OCI-LY3 (cell line): ENCODE data around the gene KCNN2.

Source experiments
- H2AFZ ChIP-seq: fragments of 200-600, 300-600 bp; shearing (Covaris generic); 2 replicates; pipeline ENCODE4 v1.6.0; 2014; ENCODE audit warnings: antibody characterized with exemption, low read depth, low read length
- H3K27ac ChIP-seq: fragments of 200-600, 300-600 bp; sonication (generic); 2 replicates; pipeline ENCODE4 v1.5.1; 2014; ENCODE audit warnings: mild to moderate bottlenecking, low read length, moderate library complexity, mixed read lengths
- H3K27me3 ChIP-seq: fragments of 200-600, 300-600 bp; sonication (generic); 2 replicates; pipeline ENCODE4 v1.6.1; 2014; ENCODE audit warnings: low read depth, low read length, mixed read lengths
- H3K36me3 ChIP-seq: fragments of 200-600, 300-600 bp; sonication (generic); replicated peaks from 2 replicates; pipeline ENCODE3; 2014; ENCODE audit warnings: low read depth, low read length, mixed read lengths
- H3K4me1 ChIP-seq: fragments of 300-600, 200-600 bp; sonication (generic); 2 replicates; pipeline ENCODE4 v1.6.1; 2014; ENCODE audit warnings: low read length, mixed read lengths
- H3K4me2 ChIP-seq: fragments of 200-600, 300-600 bp; sonication (generic); 2 replicates; pipeline ENCODE4 v1.6.1; 2014; ENCODE audit warnings: low read length, mixed read lengths
- H3K4me3 ChIP-seq: fragments of 300-600, 200-600 bp; sonication (generic); 2 replicates; pipeline ENCODE4 v1.5.1; 2014; ENCODE audit warnings: antibody characterized with exemption, mild to moderate bottlenecking, low read length, moderate library complexity
- H3K79me2 ChIP-seq: fragments of 300-600, 200-600 bp; shearing (Covaris generic); 2 replicates; pipeline ENCODE4 v1.6.1; 2014; ENCODE audit warnings: mild to moderate bottlenecking, low read length, mixed read lengths
- H3K9ac ChIP-seq: fragments of 300-600, 200-600 bp; shearing (Covaris generic); 2 replicates; pipeline ENCODE4 v1.6.0; 2014; ENCODE audit warnings: mild to moderate bottlenecking, low read length, moderate library complexity
- H3K9me3 ChIP-seq: fragments of 200-600, 300-600 bp; shearing (Covaris generic); 2 replicates; pipeline ENCODE4 v1.6.1; 2014; ENCODE audit warnings: low read length, mixed read lengths; ENCODE audit not compliant: insufficient read depth
- H4K20me1 ChIP-seq: fragments of 200-600, 300-600 bp; sonication (generic); 2 replicates; pipeline ENCODE4 v1.6.1; 2016; ENCODE audit warnings: low read length, mixed read lengths; ENCODE audit not compliant: insufficient read depth
- CTCF ChIP-seq: fragments of 200-600, 300-600 bp; sonication (generic); IDR thresholded peaks from 2 replicates; pipeline ENCODE4 v1.5.1; 2014; ENCODE audit warnings: antibody characterized with exemption, low read length, low read depth
- EZH2phosphoT487 ChIP-seq: fragments of 200-600 bp; shearing (Covaris generic); IDR thresholded peaks from 2 replicates; pipeline ENCODE4 v1.6.1; 2018; ENCODE audit warnings: antibody characterized with exemption, mixed run types, low read depth

Gene KCNN2

DNA sequence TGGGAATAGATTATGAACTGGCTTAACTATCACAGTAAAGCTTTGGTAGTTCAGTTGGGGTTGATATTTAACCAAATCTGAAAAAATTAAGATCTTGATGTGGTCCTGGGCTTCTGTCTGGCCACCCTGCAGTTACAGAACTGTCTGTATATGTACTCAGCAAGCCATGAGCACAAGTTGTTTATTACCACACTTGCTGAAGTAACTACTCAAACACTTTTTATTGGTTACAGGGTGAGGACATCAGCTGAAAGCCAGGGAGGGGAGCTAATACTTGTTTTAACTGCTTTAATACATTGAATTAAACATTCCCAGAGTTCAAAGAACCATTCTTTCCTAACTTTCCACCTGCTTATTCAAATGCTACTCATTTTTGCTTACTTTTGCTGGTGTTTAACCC lies 29.4 kb upstream of the KCNN2 start:
- H3K4me1 ChIP-seq, result peaks cover 20% of the 10 kb centered on the region
- no peak overlapping the region for H2AFZ ChIP-seq
- TF ChIP-seq CTCF (no peak), EZH2phosphoT487 (no peak)
- no peaks in the 10 kb centered on the region for H3K79me2 ChIP-seq
- no peak overlapping the region for H3K27ac ChIP-seq
- no peaks in the 10 kb centered on the region for H4K20me1 ChIP-seq
- H3K9ac ChIP-seq, result no peak overlapping the region
- H3K27me3 ChIP-seq, result no peaks in the 10 kb centered on the region
- H3K36me3 ChIP-seq, result no peaks in the 10 kb centered on the region
- H3K9me3 ChIP-seq, result no peaks in the 10 kb centered on the region
- no peak overlapping the region for H3K4me2 ChIP-seq
- no peak overlapping the region for H3K4me3 ChIP-seq

DNA sequence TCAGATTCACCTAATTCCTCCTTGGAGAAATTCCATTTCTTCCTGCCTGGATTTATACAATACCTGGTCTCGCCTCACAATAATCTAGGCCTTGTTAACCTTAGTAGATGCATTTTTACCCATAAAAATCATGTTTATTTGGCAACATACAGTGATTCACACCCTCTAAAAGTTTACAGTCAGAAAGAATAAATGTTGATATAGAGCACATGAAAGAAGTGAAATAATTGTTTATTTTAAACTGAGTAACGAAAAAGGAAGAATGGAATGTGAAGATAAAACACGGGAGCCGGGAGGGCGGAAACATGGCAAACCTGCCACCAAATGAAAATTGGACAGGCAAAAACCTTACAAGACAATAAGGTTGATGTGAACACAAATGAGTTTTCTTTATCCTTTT lies 28.9 kb upstream of the KCNN2 start:
- no peak overlapping the region for H3K9ac ChIP-seq
- H4K20me1 ChIP-seq, result no peaks in the 10 kb centered on the region
- no peak overlapping the region for H3K27ac ChIP-seq
- H2AFZ ChIP-seq, result no peak overlapping the region
- peaks cover 20% of the 10 kb centered on the region for H3K4me1 ChIP-seq
- TF ChIP-seq CTCF, result no peak
- no peak for TF ChIP-seq EZH2phosphoT487
- no peak overlapping the region for H3K4me3 ChIP-seq
- H3K9me3 ChIP-seq, result no peaks in the 10 kb centered on the region
- no peaks in the 10 kb centered on the region for H3K27me3 ChIP-seq
- H3K79me2 ChIP-seq, result no peaks in the 10 kb centered on the region
- H3K36me3 ChIP-seq, result no peaks in the 10 kb centered on the region
- no peak overlapping the region for H3K4me2 ChIP-seq

- TF ChIP-seq EZH2phosphoT487 (no peak), CTCF (no peak)
- H3K36me3 ChIP-seq, result no peaks in the 10 kb centered on the region
- no peak overlapping the region for H3K27ac ChIP-seq
These were observed 26.5 kb upstream of the KCNN2 start for GRCh38 chr5:114335391-114335790.

GRCh38 chr5:114339108-114339507 lies 22.8 kb upstream of the KCNN2 start:
- Histone ChIP-seq H3K4me2 (no peak overlapping the region), H2AFZ (no peak overlapping the region), H3K79me2 (no peaks in the 10 kb centered on the region), H3K36me3 (no peaks in the 10 kb centered on the region), H3K9ac (no peak overlapping the region), H3K27me3 (no peaks in the 10 kb centered on the region), H3K4me3 (no peak overlapping the region), H3K27ac (no peak overlapping the region), H3K9me3 (no peaks in the 10 kb centered on the region), H3K4me1 (no peaks in the 10 kb centered on the region), H4K20me1 (no peaks in the 10 kb centered on the region)
- TF ChIP-seq CTCF (no peak), EZH2phosphoT487 (no peak)

More at GRCh38 chr5:114335391-114335790, 26.5 kb upstream of the KCNN2 start:
- no peak overlapping the region for H2AFZ ChIP-seq
- H3K4me1 ChIP-seq, result peaks cover 8% of the 10 kb centered on the region
- no peak overlapping the region for H3K4me2 ChIP-seq
- no peaks in the 10 kb centered on the region for H3K79me2 ChIP-seq
- no peak overlapping the region for H3K9ac ChIP-seq
- H4K20me1 ChIP-seq, result no peaks in the 10 kb centered on the region
- H3K27me3 ChIP-seq, result no peaks in the 10 kb centered on the region
- no peak overlapping the region for H3K4me3 ChIP-seq
- no peaks in the 10 kb centered on the region for H3K9me3 ChIP-seq
